HG03521 (cell line): ENCODE results near the gene PPM1F.
"Not testable (repeated sequence)": the region's sequence is repeated elsewhere in the genome, so short reads cannot be mapped to it uniquely, and the experiment has no call there.

Experiments used
- ATAC-seq: cut with Tn5 transposase; IDR thresholded peaks from one replicate; pipeline ENCODE4 v1.9.1; 2021; ENCODE audit warnings: mild to moderate bottlenecking, moderate library complexity; ENCODE audit not compliant: unreplicated experiment

The PPM1F gene

DNA sequence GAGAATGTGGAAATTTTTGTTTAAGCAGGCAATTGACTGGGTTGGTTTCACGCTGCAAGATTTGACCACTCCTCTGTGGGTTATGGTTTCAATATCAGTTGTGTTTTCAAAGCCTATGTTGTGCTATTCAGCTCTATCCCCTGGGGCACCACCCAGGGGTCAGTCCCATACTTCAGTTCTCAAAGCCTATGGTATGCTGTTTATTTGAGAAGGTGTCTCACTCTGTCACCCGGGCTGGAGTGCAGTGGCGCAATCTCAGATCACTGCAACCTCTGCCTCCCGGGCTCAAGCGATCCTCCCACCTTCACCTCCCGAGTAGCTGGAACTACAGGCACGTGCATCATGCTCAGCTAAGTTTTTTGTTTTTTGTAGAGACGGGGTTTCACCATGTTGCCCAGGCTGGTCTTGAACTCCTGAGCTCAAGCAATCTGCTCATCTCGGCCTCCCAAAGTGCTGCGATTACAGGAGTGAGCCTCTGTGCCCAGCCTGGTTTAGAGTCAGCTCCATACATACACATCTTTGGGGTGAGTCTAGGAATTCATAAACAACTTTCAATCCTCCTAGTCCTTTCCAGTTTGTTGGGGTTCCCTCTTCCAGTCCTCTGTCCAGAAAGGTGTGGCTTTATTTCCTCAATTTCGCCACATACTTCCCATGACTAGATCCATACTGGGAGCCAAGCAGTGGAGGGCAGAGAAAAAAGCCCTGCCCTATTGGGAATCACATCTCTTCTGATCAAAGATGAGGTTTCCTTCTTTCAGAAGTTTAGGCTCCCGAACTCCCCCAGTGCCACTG, 50.2 kb downstream of the PPM1F start:
- no peak for ATAC-seq

DNA sequence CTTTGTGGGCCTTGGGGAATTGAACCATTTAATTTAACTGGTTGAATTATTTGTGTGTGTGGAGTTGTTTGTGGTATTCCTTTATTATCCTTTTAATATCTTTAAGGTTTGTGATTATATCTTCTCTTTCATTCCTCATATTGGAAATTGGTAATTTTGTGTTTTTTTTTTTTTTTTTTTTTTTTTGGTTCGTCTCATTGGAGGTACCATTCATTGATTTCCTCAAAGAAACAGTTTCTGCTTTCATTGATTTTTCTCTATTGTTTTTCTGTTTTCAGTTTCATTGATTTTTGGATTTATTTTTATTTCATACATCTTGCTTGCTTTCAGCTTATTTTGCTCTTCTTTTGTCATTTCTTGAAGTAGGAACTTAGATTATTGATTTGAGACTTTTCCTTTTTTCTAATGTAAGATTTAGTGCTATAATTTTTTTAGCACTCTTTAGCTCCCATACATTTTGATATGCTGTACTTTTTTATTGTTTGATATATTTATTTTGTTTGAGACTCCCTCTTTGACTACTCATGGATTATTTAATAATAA, 54.2 kb downstream of the PPM1F start:
- ATAC-seq, result no peak

GRCh38 chr22:21896951-21897513, 55.6 kb downstream of the PPM1F start:
- no peak for ATAC-seq

DNA sequence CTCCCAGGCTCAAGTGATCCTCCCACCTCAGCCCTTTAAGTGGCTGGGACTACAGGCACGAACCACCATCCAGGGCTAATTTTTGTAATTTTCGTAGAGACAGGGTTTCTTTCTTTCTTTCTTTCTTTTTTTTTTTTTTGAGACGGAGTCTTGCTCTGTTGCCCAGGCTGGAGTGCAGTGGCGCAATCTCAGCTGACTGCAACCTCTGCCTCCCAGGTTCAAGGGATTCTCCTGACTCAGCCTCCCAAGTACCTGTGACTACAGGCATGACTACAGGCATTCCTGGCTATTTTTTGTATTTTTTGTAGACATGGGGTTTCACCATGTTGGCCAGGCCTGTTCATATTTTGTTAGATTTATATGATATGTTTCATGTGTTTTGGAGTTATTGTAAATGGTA, 56.4 kb downstream of the PPM1F start:
- not testable (repeated sequence) for ATAC-seq

DNA sequence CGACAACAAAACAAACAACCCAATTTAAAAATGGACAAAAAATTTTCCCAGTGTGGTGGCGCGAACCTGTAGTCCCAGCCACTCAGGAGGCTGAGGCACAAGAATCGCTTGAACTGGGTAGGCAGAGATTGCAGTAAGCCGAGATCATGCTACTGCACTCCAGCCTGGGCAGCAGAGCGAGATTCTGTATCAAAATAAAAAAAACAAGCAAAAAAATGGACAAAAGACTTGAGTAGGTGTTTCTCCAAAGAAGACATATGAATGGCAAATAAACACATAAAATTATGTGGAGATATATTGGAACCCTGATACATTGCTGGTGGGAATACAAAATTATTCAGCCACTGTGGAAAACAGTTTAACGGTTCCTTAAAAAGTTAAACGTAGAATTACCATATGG, 57.8 kb downstream of the PPM1F start:
- no peak for ATAC-seq

DNA sequence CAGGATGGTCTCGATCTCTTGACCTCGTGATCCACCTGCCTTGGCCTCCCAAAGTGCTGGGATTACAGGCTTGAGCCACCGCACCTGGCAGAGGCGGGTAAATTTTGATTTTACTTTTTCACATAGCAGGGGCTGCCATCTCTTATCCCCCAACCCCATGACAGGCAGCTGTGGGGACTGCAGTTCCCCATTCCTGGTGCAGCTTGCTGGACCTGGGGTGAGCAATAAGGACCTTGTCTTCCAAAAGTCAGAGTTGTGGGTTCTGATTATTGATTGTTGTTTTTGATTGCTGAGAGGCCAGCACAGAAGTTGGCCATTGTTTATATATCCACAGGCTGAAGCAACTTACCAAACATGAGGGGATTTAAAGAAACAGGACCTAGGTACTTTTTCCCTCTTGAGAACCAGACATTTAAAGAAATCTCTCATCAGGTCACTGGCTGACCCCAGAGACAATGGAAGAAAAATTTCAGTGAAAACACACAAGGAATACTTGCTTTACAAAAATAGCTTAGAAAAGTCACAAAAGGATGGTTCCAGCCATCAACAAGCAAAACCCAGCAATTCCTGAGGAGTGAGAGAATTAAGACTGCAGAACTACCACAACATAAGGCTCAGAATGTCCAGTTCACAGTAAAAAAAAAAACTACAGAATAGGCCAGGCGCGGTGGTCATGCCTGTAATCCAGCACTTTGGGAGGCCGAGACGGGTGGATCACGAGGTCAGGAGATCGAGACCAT, 63.2 kb downstream of the PPM1F start:
- ATAC-seq, result no peak

DNA sequence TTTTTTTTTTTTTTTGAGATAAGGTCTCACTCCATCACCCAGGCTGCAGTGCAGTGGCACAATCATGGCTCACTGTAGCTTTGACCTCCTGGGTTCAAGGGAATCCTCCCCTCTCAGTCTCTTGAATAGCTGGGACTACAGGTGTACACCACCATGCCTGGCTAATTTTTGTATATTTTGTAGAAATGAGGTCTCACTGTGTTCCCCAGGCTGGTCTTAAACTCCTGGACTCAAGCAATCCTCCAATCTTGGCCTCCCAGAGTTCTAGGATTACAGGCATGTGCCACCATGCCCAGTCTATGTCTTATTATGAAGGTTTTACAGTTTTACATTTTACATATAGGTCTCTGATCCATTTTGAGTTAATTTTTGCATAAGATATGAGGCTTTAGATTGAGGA, 64.8 kb downstream of the PPM1F start:
- ATAC-seq, result no peak

GRCh38 chr22:21883930-21884329, 68.7 kb downstream of the PPM1F start:
- not testable (repeated sequence) for ATAC-seq

DNA sequence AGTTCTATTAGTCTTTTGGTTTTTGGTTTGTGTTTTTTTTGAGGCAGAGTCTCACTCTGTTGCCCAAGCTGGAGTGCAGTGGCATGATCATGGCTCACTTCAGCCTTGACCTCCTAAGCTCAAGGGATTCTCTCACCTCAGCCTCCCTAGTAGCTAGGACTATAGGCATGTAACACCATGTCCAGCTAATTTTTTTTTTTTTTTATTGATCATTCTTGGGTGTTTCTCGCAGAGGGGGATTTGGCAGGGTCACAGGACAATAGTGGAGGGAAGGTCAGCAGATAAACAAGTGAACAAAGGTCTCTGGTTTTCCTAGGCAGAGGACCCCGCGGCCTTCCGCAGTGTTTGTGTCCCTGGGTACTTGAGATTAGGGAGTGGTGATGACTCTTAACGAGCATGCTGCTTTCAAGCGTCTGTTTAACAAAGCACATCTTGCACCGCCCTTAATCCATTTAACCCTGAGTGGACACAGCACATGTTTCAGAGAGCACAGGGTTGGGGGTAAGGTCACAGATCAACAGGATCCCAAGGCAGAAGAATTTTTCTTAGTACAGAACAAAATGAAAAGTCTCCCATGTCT, 69.8 kb downstream of the PPM1F start:
- not testable (repeated sequence) for ATAC-seq

DNA sequence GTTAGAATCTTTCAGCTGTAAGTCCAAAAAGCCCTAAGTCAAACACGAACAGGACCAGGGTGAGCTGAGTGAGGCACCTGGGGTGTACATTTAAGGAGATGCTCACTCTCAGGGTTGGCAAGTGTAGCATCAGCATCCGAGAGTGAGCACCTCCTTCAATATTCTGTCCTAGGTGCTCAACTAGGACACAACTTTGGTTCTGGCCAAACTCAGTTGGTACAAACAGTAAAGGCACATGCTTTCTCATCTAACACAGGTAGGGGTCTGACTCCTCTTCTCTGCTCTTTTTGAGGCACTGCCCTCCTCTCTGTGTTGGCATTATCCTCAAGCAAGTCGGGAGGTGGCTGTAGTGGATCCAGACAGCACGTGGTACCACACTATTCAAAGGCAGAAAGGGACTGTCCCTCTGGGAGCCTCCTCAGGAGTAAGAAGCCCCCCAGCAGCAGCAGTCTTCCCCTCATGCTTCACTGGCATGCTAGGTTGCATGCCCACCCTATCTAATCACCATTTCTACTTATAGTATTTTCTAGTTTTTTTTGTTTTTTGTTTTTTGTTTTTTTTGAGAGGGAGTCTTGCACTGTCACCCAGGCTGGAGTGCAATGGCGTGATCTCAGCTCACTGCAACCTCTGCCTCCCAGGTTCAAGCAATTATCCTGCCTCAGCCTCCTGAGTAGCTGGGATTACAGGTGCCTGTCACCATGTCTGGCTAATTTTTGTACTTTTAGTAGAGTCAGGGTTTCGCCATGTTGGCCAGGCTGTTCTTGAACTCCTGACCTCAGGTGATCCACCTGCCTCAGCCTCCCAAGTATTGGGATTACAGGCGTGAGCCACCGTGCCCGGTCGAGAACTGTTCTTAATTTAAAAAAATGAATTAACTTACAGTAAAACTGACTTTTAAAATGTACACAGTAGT, 70.6 kb downstream of the PPM1F start:
- no peak for ATAC-seq

DNA sequence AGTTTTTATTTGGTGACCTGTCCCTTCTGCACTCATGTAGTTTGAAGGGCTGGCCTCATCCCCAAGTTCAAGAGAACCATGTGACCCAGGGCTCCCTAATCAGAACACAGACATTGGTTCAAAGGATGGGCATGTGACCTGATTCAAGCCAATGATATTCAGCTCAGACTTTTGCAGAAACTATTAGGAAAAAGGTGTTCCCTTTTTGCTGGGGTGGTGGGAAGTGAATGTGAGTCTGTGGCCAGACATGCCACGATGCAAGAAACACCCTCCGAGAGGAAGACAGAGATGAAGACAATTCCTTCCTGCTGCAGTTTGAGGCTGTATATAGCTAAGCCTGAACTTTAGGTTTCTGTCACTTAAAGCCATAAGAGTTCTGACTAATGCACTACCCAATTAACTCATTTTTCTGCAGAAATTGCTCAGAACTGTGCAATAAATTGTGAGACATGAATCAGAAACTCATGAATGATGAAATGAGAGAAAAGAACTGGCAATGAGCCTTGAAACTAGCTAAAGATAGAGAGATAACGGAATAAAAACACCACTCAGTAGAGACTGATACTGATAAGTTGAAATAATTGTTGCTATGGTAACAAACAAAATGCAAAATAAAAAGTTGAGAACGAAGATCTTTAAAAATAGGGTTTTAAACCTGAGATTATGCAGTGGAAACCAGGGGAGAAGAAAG, 76.0 kb downstream of the PPM1F start:
- no peak for ATAC-seq

- not testable (repeated sequence) for ATAC-seq
These were observed 77.7 kb downstream of the PPM1F start for GRCh38 chr22:21874953-21875352.

DNA sequence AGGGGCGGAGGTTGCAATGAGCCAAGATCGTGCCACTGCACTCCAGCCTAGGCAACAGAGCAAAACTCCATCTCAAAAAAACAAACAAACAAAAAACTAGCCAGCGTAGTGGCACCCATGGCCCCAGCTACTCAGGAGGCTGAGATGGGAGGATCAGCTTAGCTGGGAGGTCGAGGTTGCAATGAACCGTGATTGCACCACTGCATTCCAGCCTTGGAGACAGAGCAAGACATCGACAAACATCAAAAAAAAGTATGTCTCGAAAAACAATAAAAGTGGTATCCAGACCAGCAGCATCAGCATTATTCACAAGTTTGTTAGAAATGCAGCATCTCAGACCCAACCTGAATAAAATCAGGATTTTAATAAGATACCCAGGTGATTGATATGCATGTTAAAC, 79.0 kb downstream of the PPM1F start:
- no peak for ATAC-seq

- ATAC-seq, result not testable (repeated sequence)
These were observed 79.9 kb downstream of the PPM1F start for GRCh38 chr22:21872741-21873140.
